ENCODE results near the gene CHRM4.

DNA sequence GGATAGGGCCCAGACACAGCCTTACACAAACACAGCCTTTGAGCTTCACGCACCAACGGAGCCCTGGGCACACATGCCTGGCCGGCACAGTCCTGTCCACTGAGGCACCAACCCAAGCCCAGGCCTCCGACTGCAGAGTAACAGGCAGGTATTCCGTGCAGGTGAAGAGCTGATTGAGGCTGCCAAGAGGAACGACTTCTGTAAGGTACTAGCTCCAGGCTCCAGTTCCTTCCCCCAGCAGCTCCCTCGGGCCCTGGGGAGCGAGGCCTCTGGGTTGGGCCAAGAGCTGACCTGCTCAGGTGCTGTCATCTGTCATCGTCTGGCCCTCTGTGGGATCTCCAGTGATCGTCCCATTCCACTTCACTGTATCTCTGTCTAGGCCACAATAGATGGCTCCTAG lies 13.3 kb downstream of the CHRM4 start:
- TF ChIP-seq, protein P1, sequence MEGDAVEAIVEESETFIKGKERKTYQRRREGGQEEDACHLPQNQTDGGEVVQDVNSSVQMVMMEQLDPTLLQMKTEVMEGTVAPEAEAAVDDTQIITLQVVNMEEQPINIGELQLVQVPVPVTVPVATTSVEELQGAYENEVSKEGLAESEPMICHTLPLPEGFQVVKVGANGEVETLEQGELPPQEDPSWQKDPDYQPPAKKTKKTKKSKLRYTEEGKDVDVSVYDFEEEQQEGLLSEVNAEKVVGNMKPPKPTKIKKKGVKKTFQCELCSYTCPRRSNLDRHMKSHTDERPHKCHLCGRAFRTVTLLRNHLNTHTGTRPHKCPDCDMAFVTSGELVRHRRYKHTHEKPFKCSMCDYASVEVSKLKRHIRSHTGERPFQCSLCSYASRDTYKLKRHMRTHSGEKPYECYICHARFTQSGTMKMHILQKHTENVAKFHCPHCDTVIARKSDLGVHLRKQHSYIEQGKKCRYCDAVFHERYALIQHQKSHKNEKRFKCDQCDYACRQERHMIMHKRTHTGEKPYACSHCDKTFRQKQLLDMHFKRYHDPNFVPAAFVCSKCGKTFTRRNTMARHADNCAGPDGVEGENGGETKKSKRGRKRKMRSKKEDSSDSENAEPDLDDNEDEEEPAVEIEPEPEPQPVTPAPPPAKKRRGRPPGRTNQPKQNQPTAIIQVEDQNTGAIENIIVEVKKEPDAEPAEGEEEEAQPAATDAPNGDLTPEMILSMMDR (IDR thresholded peaks at IDR 0.05) = no peak
- TF ChIP-seq POLR2A (IDR thresholded peaks at IDR 0.05) = no peak
